HPDE6-E6E7 (cell line): ENCODE data around the gene XRCC6.
A peak's percentile ranks its signal among the peaks of the same experiment; 100 is the strongest.
"Not testable (repeated sequence)": the region's sequence is repeated elsewhere in the genome, so short reads cannot be mapped to it uniquely, and the experiment has no call there.

ENCODE experiments used
- DNase-seq: peaks from one replicate; pipeline ENCODE4 v3.0.0; 2011; ENCODE audit warnings: missing footprints; ENCODE audit errors: extremely low spot score

The XRCC6 gene

GRCh38 chr22:41686890-41687289 is 65.8 kb downstream of the XRCC6 start:
- DNase-seq: not testable (repeated sequence)

- no peak for DNase-seq
These were observed 66.8 kb downstream of the XRCC6 start for GRCh38 chr22:41687901-41688364.

- DNase-seq: peak; percentile 87
These were observed 67.5 kb downstream of the XRCC6 start, which contains the start of gene SNU13 for GRCh38 chr22:41688365-41689211. TSS of gene SNU13 (minus strand) at chr22:41688867. CDS start at chr22:41688796, 71 bp downstream.

- no peak for DNase-seq
These were observed 69.4 kb downstream of the XRCC6 start for GRCh38 chr22:41690476-41690875.

- no peak for DNase-seq
These were observed 74.1 kb downstream of the XRCC6 start for GRCh38 chr22:41695211-41695610.

- DNase-seq: no peak
These were observed 75.6 kb downstream of the XRCC6 start for GRCh38 chr22:41696703-41697102.

- DNase-seq: peak; percentile 74
These were observed 76.2 kb downstream of the XRCC6 start for GRCh38 chr22:41697126-41697775.

GRCh38 chr22:41699264-41700107 is 78.4 kb downstream of the XRCC6 start, which contains the start of gene MEI1:
TSS of gene MEI1 (plus strand) at chr22:41699503. CDS start at chr22:41699539, 36 bp downstream.
- peak; percentile 50 for DNase-seq

- no peak for DNase-seq
These were observed 78.9 kb downstream of the XRCC6 start for GRCh38 chr22:41700108-41700364.

- DNase-seq: no peak
These were observed 81.7 kb downstream of the XRCC6 start for GRCh38 chr22:41702763-41703162.

GRCh38 chr22:41709341-41709740 is 88.2 kb downstream of the XRCC6 start:
- DNase-seq: no peak

- no peak for DNase-seq
These were observed 91.9 kb downstream of the XRCC6 start for GRCh38 chr22:41713004-41713403.
